HG02798 (cell line): Measurements from ENCODE around the gene AXIN1.
"Not testable (repeated sequence)": the region's sequence is repeated elsewhere in the genome, so short reads cannot be mapped to it uniquely, and the experiment has no call there.

Source experiments
- ATAC-seq: cut with Tn5 transposase; IDR thresholded peaks from one replicate; pipeline ENCODE4 v1.9.1; 2021; ENCODE audit warnings: mild to moderate bottlenecking; ENCODE audit not compliant: unreplicated experiment, poor library complexity

Gene AXIN1

GRCh38 chr16:356741-357140 is 4.2 kb upstream of the AXIN1 start:
- no peak for ATAC-seq

- no peak for ATAC-seq
Observed at GRCh38 chr16:354971-355461, 2.5 kb upstream of the AXIN1 start.

GRCh38 chr16:354291-354881 is 1.9 kb upstream of the AXIN1 start:
- no peak for ATAC-seq

GRCh38 chr16:353404-354290 is 1.1 kb upstream of the AXIN1 start:
- no peak for ATAC-seq

- peak; percentile 23 for ATAC-seq
Observed at GRCh38 chr16:351804-352520, 561 bp downstream of the AXIN1 start.

- no peak for ATAC-seq
Observed at GRCh38 chr16:350203-350602, 2.3 kb downstream of the AXIN1 start.

DNA sequence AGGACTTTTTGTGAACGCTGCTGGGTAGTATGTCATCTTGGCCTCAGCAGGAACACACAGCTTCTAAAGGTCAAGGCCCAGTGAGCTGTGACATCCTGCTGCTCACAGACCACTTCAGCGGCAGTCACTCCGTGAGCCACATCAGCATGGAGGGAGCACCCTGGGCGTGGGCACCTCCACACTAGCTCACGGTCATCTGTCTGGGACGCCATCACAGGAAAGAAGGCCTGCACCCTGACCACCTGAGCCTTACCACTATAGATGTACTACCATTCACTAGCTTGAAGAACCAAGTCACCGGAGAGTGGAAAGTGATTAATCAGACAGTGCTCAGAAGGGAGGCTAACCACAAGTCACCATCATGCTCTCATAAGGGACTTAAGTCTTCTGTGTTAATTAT is 3.3 kb downstream of the AXIN1 start:
- ATAC-seq = no peak

- ATAC-seq = not testable (repeated sequence)
Observed at GRCh38 chr16:348495-348894, 4.0 kb downstream of the AXIN1 start.

GRCh38 chr16:347203-347602 is 5.3 kb downstream of the AXIN1 start:
- no peak for ATAC-seq

- ATAC-seq = no peak
Observed at GRCh38 chr16:346587-346986, 5.9 kb downstream of the AXIN1 start.

- no peak for ATAC-seq
Observed at GRCh38 chr16:345772-346171, 6.8 kb downstream of the AXIN1 start.

DNA sequence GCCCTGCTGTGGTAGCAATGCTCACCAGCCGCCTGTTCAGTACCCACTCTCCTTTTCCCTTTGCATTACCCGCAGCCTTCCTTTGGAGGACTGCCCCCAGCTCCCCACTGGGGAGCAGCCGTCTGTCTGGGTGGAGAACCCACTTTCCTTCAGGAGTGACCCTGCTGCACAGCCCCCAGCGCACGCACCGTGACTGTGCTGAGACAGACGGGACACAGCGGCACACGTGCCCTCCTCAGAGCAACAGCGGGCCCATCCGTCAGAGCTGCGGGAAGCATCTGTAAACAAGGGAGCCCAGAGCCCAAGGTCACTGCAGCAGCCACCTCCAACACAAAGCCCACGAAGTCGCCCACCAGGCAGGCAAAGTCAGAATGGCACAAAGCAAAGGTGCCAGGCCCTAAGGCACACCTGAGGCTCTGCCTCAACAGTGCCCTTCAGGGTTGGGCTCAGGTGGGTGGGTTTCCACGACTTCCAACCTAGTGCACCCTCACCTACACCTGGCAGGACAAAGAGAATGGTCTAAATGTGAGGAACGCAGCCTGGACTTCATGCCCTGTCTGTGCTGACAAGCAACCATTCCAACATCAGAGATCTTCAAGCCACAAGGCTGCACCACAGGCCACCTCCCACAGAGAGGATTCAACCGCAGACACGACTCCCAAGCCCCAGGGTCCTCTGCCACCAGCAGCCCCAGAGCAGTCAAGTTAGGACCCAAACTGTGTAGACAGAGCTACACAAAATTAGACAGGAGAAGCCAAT is 9.9 kb downstream of the AXIN1 start:
- no peak for ATAC-seq

GRCh38 chr16:341974-342336 is 10.6 kb downstream of the AXIN1 start:
- ATAC-seq = not testable (repeated sequence)

- ATAC-seq = not testable (repeated sequence)
Observed at GRCh38 chr16:341095-341973, 11.2 kb downstream of the AXIN1 start.

- no peak for ATAC-seq
Observed at GRCh38 chr16:340370-341091, 12.0 kb downstream of the AXIN1 start.

- no peak for ATAC-seq
Observed at GRCh38 chr16:339680-340079, 12.8 kb downstream of the AXIN1 start.

DNA sequence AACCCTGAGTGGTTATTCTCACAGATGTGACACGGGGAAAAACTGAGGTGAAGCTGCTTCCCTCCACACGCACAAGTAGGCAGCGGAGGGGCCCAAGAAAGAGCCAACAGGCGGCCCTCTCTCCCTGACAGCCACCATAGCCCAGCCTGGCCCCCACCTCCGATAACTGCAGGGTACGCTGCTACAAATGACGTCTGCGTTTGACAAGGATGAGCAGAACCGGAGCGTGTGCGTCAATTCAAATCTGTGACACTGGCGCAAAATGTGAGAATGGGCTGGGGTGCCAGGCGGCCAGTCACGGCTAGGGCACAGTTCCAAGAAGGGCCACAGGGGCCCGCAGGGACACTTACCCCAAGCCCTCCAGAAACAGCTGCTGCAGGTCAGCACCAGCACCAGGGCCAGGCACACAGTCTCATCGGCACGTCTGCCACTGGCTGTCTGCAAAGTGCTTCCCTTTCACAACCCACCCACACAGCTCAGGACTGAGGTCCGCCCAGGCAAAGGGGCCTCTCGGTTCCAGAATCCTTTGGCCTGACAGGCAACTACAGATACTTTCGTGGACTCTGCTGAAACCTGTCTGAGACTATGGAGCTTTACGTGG is 14.4 kb downstream of the AXIN1 start:
- no peak for ATAC-seq

- no peak for ATAC-seq
Observed at GRCh38 chr16:337437-337836, 15.1 kb downstream of the AXIN1 start.
